GM12875 (cell line): Measurements from ENCODE around the gene CTNND2.

ENCODE experiments used
- H3K4me3 ChIP-seq: one replicate; pipeline ENCODE4 v1.5.1; 2011; ENCODE audit warnings: low read depth, low read length, control low read depth
- TF ChIP-seq, protein P1 (sequence below): IDR thresholded peaks from 2 replicates; pipeline ENCODE4 v1.5.1; 2011; ENCODE audit warnings: low read depth, mild to moderate bottlenecking, control low read depth, inconsistent platforms, low read length, moderate library complexity, borderline replicate concordance; ENCODE audit not compliant: insufficient read depth

Gene CTNND2

DNA sequence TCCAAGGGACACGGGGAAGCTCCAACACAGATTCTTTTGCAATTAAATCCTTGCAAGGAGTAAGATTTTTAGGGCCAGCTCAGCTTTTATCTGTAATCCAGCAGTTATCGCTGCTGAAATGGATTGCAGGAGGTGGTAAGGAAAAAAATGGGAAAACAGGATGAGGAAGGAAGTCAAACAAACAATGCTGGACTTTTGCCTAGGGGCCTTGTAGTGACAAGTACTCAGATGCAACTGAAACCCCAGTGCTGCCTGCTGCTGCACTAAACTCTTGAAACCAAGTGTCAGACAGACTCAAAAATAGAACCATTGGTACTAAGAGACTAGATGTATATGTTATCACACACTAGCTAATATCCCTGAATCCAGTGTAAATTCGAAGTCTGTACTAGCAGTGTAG is 309.2 kb downstream of the CTNND2 start:
- TF ChIP-seq, protein P1, sequence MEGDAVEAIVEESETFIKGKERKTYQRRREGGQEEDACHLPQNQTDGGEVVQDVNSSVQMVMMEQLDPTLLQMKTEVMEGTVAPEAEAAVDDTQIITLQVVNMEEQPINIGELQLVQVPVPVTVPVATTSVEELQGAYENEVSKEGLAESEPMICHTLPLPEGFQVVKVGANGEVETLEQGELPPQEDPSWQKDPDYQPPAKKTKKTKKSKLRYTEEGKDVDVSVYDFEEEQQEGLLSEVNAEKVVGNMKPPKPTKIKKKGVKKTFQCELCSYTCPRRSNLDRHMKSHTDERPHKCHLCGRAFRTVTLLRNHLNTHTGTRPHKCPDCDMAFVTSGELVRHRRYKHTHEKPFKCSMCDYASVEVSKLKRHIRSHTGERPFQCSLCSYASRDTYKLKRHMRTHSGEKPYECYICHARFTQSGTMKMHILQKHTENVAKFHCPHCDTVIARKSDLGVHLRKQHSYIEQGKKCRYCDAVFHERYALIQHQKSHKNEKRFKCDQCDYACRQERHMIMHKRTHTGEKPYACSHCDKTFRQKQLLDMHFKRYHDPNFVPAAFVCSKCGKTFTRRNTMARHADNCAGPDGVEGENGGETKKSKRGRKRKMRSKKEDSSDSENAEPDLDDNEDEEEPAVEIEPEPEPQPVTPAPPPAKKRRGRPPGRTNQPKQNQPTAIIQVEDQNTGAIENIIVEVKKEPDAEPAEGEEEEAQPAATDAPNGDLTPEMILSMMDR = no peak
- H3K4me3 ChIP-seq = no peak overlapping the region

DNA sequence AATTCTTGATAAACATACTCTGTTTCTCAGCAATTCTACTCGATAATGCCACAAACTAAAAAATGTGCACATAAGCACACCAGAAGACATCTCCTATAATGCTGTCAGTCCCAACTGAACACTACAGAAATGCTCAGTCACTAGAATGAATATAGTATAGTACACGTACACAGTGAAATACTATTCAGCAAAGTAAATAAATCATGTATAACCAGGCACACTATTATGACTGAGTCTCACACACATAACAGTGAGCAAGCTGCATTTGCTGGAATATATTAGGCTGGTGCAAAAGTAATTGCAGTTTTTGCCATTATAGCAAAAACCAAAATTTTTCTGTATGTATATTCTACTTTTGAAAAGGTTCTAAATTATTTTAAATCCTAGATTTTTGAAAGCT is 310.2 kb downstream of the CTNND2 start:
- H3K4me3 ChIP-seq = no peak overlapping the region
- TF ChIP-seq, protein P1 = no peak

DNA sequence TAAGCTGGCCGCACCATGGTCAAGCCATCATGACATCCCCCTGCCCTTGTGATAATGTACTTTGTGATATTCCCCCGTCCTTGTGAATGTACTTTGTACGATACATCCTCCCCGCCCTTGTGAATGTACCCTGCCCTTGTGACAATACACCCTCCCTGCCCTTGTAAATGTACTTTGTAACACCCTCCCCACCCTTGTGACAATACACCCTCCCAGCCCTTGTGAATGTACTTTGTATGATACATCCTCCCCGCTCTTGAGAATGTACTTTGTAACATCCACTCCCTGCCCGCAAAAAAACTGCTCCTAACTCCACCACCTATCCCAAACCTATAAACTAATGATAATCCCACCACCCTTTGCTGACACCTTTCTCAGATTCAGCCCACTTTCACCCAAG is 313.8 kb downstream of the CTNND2 start:
- TF ChIP-seq, protein P1 = no peak

DNA sequence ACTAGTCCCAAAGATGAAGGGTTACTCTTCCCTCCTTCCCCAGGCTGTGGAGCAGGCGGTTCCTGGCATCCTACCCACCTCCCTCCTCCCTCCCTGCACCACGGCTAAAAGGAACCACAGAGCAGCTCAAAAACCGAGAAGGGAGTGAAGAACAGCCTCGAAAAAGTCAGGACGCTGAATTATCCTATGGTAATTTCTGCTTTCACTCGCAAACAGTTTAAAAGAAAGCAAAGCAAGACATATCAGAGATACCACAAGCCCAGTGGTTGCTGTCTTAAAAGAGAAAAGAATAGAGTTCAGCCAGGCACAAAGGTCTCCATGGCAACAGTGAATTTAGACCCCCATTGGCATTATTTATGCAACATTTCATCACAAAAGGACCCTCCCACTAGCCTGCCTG is 315.4 kb downstream of the CTNND2 start:
- H3K4me3 ChIP-seq = no peak overlapping the region
- TF ChIP-seq, protein P1 = no peak

More for the DNA sequence above, 313.8 kb downstream of the CTNND2 start:
- H3K4me3 ChIP-seq = no peak overlapping the region

DNA sequence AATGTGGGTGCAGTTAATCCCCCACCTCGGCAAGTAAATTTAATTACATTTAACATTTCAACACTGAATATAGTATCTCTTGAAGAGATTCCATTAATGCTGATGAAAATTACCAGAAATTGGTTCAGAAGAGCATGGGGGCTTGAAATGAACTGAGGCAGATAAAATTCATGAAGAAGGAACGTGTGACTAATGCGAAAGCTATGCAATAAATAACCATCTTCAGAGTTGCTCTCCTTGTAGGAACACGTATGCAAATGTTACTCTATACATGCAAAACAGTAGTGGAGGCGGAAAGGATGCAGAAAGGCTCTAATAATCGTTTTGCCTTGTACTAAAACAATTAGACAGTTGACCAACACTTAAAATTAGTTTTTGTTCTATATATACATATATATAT is 320.2 kb downstream of the CTNND2 start:
- no peak overlapping the region for H3K4me3 ChIP-seq
- TF ChIP-seq, protein P1 = no peak

DNA sequence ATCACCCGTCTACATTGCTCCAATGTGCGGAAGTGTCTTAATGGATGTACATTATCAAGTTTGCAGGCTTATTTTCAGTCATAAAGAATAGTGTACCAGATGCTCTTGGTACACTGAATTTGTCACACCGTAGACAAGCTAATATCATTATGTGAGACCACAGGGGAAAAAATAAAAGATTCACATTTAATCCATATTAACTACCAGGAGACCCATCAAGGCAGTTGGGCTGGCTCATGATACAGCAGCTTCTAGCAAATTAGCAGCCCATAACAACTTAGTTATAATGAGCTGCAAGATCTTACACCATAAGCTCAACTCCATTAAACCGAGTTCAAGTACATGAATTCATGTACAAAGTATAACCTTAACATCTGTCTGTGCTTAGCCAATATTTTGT is 324.9 kb downstream of the CTNND2 start:
- no peak overlapping the region for H3K4me3 ChIP-seq
- TF ChIP-seq, protein P1 = no peak

DNA sequence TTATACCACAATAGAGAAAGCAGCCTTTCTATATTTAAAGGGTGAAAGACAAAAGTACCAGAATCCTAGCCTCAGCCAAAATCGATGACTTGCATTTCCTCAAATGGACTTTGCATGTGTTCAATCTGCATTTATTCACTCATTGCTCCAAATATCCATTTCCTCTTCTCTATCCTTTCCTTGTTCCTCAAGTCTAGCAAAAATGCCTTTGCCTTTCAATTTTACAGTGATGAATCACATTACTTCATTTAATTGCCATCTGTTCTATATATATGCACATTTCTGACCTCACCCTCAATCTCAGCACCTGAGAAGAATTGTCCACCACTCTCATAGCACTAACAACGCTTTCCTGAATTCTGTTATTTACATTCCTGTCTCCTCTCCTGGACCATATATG is 329.5 kb downstream of the CTNND2 start:
- no peak overlapping the region for H3K4me3 ChIP-seq
- TF ChIP-seq, protein P1 = no peak
